Measurements from ENCODE around the gene LOC101059915.

The LOC101059915 gene

DNA sequence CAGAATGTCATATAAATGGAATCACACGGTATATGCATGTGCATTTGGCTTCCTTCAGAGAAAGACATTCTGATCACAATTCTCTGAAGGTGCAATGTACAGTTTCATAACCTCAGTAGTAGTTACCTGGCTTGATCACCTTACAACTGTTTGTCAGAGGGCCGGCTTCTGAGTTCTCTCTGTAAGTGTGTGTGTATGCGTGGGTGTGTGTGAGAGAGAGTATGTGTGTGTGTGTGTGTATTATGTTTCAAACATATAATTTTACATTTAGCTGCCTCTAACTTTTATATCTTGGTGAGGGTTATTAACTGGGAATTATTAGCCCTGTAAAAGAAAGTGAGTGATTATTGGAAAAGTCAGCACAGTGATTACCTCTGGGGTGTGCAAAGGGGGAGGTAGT, 8.0 kb upstream of the LOC101059915 start:
- Histone ChIP-seq H3K18ac (ENCODE audit: insufficient read length, low read depth, low read length) (no peak overlapping the region), H3K9me3 (ENCODE audit: control insufficient read depth, low read depth, low read length) (peaks cover 10% of the 10 kb centered on the region), H3K27ac (ENCODE audit: insufficient read length, low read depth, low read length) (no peak overlapping the region), H2BK120ac (ENCODE audit: low read depth, low read length, poor library complexity, severe bottlenecking) (no peak overlapping the region), H2BK20ac (ENCODE audit: low read depth, low read length, poor library complexity, severe bottlenecking) (no peak overlapping the region), H3K23me2 (ENCODE audit: insufficient read length, low read depth, low read length, poor library complexity, severe bottlenecking) (no peaks in the 10 kb centered on the region), H3K14ac (ENCODE audit: insufficient read depth, low read length) (no peak overlapping the region), H4K8ac (replicated peaks; ENCODE audit: insufficient read length, low read depth, low read length) (no peak overlapping the region), H2BK12ac (ENCODE audit: insufficient read length, low read depth, low read length) (no peak overlapping the region), H3K4me1 (ENCODE audit: insufficient read depth, low read length) (no peaks in the 10 kb centered on the region), H3K27me3 (ENCODE audit: insufficient read depth, low read length) (no peaks in the 10 kb centered on the region), H3K79me1 (ENCODE audit: insufficient read depth, low read depth, low read length, poor library complexity, severe bottlenecking) (no peaks in the 10 kb centered on the region), H4K91ac (ENCODE audit: insufficient read length, low read depth, low read length) (no peak overlapping the region), H3K56ac (ENCODE audit: insufficient read length, low read depth, low read length) (no peak overlapping the region), H2BK5ac (ENCODE audit: insufficient read length, low read length) (no peak overlapping the region), H2AFZ (ENCODE audit: low read length) (no peak overlapping the region), H3K4me2 (ENCODE audit: insufficient read depth, insufficient read length, low read length) (no peak overlapping the region), H3K23ac (ENCODE audit: insufficient read length, low read depth, low read length) (no peak overlapping the region), H3K9ac (ENCODE audit: extremely low read depth, insufficient read length, low read length) (no peak overlapping the region), H3T11ph (ENCODE audit: low read length) (no peak overlapping the region), H4K20me1 (ENCODE audit: control insufficient read depth, insufficient read depth, insufficient read length) (no peaks in the 10 kb centered on the region), H2BK15ac (ENCODE audit: low read depth, low read length) (no peak overlapping the region), H2AK5ac (ENCODE audit: insufficient read length, low read length) (no peak overlapping the region), H3K4ac (ENCODE audit: low read depth, low read length) (no peak overlapping the region), H4K5ac (ENCODE audit: insufficient read length, low read depth, low read length) (no peak overlapping the region), H3K79me2 (ENCODE audit: insufficient read depth, low read length) (no peaks in the 10 kb centered on the region)
- Mint-ChIP-seq H3K27me3 (ENCODE audit: low read depth) (peaks cover 3% of the 10 kb centered on the region), H3K4me3 (no peak overlapping the region), H3K27ac (no peak overlapping the region), H3K36me3 (ENCODE audit: insufficient read depth in 1 of 3, low read depth in 3 of 3) (no peaks in the 10 kb centered on the region; a peak in 3 of 7 replicates), H3K9me3 (peaks cover 81 to 83% of the 10 kb centered on the region in 2 experiments), H3K4me1 (peaks cover 0 to 4% of the 10 kb centered on the region in 2 experiments; a peak in 3 of 4 replicates)
- TF ChIP-seq, protein P1, sequence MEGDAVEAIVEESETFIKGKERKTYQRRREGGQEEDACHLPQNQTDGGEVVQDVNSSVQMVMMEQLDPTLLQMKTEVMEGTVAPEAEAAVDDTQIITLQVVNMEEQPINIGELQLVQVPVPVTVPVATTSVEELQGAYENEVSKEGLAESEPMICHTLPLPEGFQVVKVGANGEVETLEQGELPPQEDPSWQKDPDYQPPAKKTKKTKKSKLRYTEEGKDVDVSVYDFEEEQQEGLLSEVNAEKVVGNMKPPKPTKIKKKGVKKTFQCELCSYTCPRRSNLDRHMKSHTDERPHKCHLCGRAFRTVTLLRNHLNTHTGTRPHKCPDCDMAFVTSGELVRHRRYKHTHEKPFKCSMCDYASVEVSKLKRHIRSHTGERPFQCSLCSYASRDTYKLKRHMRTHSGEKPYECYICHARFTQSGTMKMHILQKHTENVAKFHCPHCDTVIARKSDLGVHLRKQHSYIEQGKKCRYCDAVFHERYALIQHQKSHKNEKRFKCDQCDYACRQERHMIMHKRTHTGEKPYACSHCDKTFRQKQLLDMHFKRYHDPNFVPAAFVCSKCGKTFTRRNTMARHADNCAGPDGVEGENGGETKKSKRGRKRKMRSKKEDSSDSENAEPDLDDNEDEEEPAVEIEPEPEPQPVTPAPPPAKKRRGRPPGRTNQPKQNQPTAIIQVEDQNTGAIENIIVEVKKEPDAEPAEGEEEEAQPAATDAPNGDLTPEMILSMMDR (conservative IDR thresholded peaks at IDR 0.05), result no peak
- no CpG with 5 or more reads among the region's 3 CpGs for WGBS (ENCODE audit: extremely low coverage, insufficient read length, low lambda C conversion rate)
- no peak for DNase-seq
